GM10266 (cell line): ENCODE measurements around the gene CDH23.

Source experiments
- DNase-seq: peaks from one replicate; pipeline ENCODE4 v3.0.0; 2012; ENCODE audit errors: extremely low spot score
- CTCF ChIP-seq: IDR thresholded peaks from 2 replicates; pipeline ENCODE4 v1.5.1; 2012; ENCODE audit warnings: mild to moderate bottlenecking, low read depth; ENCODE audit not compliant: control insufficient read depth, insufficient read depth; ENCODE audit errors: missing control alignments

CDH23 gene

GRCh38 chr10:71747551-71748523 is 351.1 kb downstream of the CDH23 start:
- peak; percentile 62 for DNase-seq

GRCh38 chr10:71748671-71749191 is 352.0 kb downstream of the CDH23 start:
- DNase-seq: peak; percentile 64

More at GRCh38 chr10:71747551-71748523, 351.1 kb downstream of the CDH23 start:
- TF ChIP-seq CTCF: no peak

GRCh38 chr10:71749396-71749795 is 352.7 kb downstream of the CDH23 start:
- TF ChIP-seq CTCF: no peak
- no peak for DNase-seq

More at GRCh38 chr10:71748671-71749191, 352.0 kb downstream of the CDH23 start:
- TF ChIP-seq CTCF: peak; percentile 11

- DNase-seq: no peak
- TF ChIP-seq CTCF: no peak
Measured at GRCh38 chr10:71750124-71750841, 353.6 kb downstream of the CDH23 start.

- no peak for TF ChIP-seq CTCF
- no peak for DNase-seq
Measured at GRCh38 chr10:71750986-71751385, 354.3 kb downstream of the CDH23 start.

- no peak for DNase-seq
- no peak for TF ChIP-seq CTCF
Measured at GRCh38 chr10:71751515-71752224, 354.9 kb downstream of the CDH23 start.
